ENCODE measurements around the gene SYTL4.
A peak's percentile ranks its signal among the peaks of the same experiment; 100 is the strongest.

The SYTL4 gene

GRCh38 chrX:100695991-100696390 is 35.9 kb downstream of the SYTL4 start:
- peak in 1 of 2 donors; percentile 63 for DNase-seq
- no peak overlapping the region for H3K4me2 ChIP-seq (ENCODE audit: low read length)
- H3K23ac ChIP-seq (ENCODE audit: low read length), result no peak overlapping the region
- no peaks in the 10 kb centered on the region for H3K9me3 ChIP-seq (ENCODE audit: insufficient read depth, low read depth, low read length)
- H4K12ac ChIP-seq (ENCODE audit: low read depth, low read length), result no peak overlapping the region
- no peaks in the 10 kb centered on the region for H3K4me1 ChIP-seq (ENCODE audit: control insufficient read depth in 1 of 2, insufficient read depth in 2 of 2, low read length in 2 of 2)
- H3K14ac ChIP-seq (ENCODE audit: low read length), result no peak overlapping the region
- no peaks in the 10 kb centered on the region for H3K36me3 ChIP-seq (ENCODE audit: control insufficient read depth in 1 of 2, insufficient read depth in 2 of 2, low read length in 2 of 2)
- no peak overlapping the region for H2BK5ac ChIP-seq (ENCODE audit: low read depth, low read length, poor library complexity)
- no peak overlapping the region for H2BK12ac ChIP-seq (ENCODE audit: low read length)
- WGBS (ENCODE audit: extremely low coverage, insufficient coverage, insufficient read length), result no CpG with 5 or more reads among the region's 4 CpGs
- H3K9ac ChIP-seq (ENCODE audit: low read length), result no peak overlapping the region
- H3K18ac ChIP-seq (ENCODE audit: low read length), result no peak overlapping the region
- no peak overlapping the region for H4K91ac ChIP-seq (ENCODE audit: low read depth, low read length)
- H3K79me1 ChIP-seq (ENCODE audit: low read length), result no peaks in the 10 kb centered on the region
- H2AFZ ChIP-seq (ENCODE audit: insufficient read depth, low read length, poor library complexity), result no peak overlapping the region
- no peak overlapping the region for H2BK120ac ChIP-seq (ENCODE audit: insufficient read depth, low read length, poor library complexity)
- no peaks in the 10 kb centered on the region for H3K79me2 ChIP-seq (ENCODE audit: control insufficient read depth, insufficient read depth, low read length, poor library complexity)
- no peak overlapping the region for H3K4ac ChIP-seq (ENCODE audit: low read depth, low read length)
- H2AK5ac ChIP-seq (ENCODE audit: low read length), result no peak overlapping the region
- H4K8ac ChIP-seq (ENCODE audit: low read depth, low read length), result no peak overlapping the region
- H3K27ac ChIP-seq (ENCODE audit: low read depth, low read length), result no peak overlapping the region
- H3K27me3 ChIP-seq (ENCODE audit: insufficient read depth, low read length), result no peaks in the 10 kb centered on the region
- no peak overlapping the region for H3K4me3 ChIP-seq (ENCODE audit: low read depth, low read length)

- WGBS (ENCODE audit: extremely low coverage, insufficient coverage, insufficient read length), result no CpG with 5 or more reads among the region's 2 CpGs
- Histone ChIP-seq H2BK12ac (ENCODE audit: low read length) (no peak overlapping the region), H3K18ac (ENCODE audit: low read length) (no peak overlapping the region)
Observed at GRCh38 chrX:100695302-100695701, 36.6 kb downstream of the SYTL4 start.

GRCh38 chrX:100687546-100687945 is 44.4 kb downstream of the SYTL4 start:
- H3K36me3 ChIP-seq (ENCODE audit: control insufficient read depth in 1 of 2, insufficient read depth in 2 of 2, low read length in 2 of 2), result no peaks in the 10 kb centered on the region
- H2AK5ac ChIP-seq (ENCODE audit: low read length), result no peak overlapping the region
- H3K4me3 ChIP-seq (ENCODE audit: low read depth, low read length), result no peak overlapping the region
- H3K9me3 ChIP-seq (ENCODE audit: insufficient read depth, low read depth, low read length), result no peaks in the 10 kb centered on the region
- H3K4me2 ChIP-seq (ENCODE audit: low read length), result no peak overlapping the region
- no peak overlapping the region for H4K91ac ChIP-seq (ENCODE audit: low read depth, low read length)
- H2BK120ac ChIP-seq (ENCODE audit: insufficient read depth, low read length, poor library complexity), result no peak overlapping the region
- H3K4ac ChIP-seq (ENCODE audit: low read depth, low read length), result no peak overlapping the region
- H3K79me1 ChIP-seq (ENCODE audit: low read length), result no peaks in the 10 kb centered on the region
- DNase-seq, result no peak
- no peak overlapping the region for H3K27ac ChIP-seq (ENCODE audit: low read depth, low read length)
- H3K27me3 ChIP-seq (ENCODE audit: insufficient read depth, low read length), result no peaks in the 10 kb centered on the region
- H3K18ac ChIP-seq (ENCODE audit: low read length), result no peak overlapping the region
- H3K79me2 ChIP-seq (ENCODE audit: control insufficient read depth, insufficient read depth, low read length, poor library complexity), result no peaks in the 10 kb centered on the region
- H4K8ac ChIP-seq (ENCODE audit: low read depth, low read length), result no peak overlapping the region
- H2BK12ac ChIP-seq (ENCODE audit: low read length), result no peak overlapping the region
- WGBS (ENCODE audit: extremely low coverage, insufficient coverage, insufficient read length), result no CpG with 5 or more reads among the region's 2 CpGs
- H3K4me1 ChIP-seq (ENCODE audit: control insufficient read depth in 1 of 2, insufficient read depth in 2 of 2, low read length in 2 of 2), result no peaks in the 10 kb centered on the region
- H2AFZ ChIP-seq (ENCODE audit: insufficient read depth, low read length, poor library complexity), result no peak overlapping the region
- H2BK5ac ChIP-seq (ENCODE audit: low read depth, low read length, poor library complexity), result no peak overlapping the region
- H3K14ac ChIP-seq (ENCODE audit: low read length), result no peak overlapping the region
- H3K23ac ChIP-seq (ENCODE audit: low read length), result no peak overlapping the region
- H4K12ac ChIP-seq (ENCODE audit: low read depth, low read length), result no peak overlapping the region
- no peak overlapping the region for H3K9ac ChIP-seq (ENCODE audit: low read length)

More at GRCh38 chrX:100695302-100695701, 36.6 kb downstream of the SYTL4 start:
- Histone ChIP-seq H3K4ac (ENCODE audit: low read depth, low read length) (no peak overlapping the region), H4K8ac (ENCODE audit: low read depth, low read length) (no peak overlapping the region), H2BK120ac (ENCODE audit: insufficient read depth, low read length, poor library complexity) (no peak overlapping the region), H3K27me3 (ENCODE audit: insufficient read depth, low read length) (no peaks in the 10 kb centered on the region), H2BK5ac (ENCODE audit: low read depth, low read length, poor library complexity) (no peak overlapping the region), H3K79me1 (ENCODE audit: low read length) (no peaks in the 10 kb centered on the region), H2AK5ac (ENCODE audit: low read length) (no peak overlapping the region), H3K27ac (ENCODE audit: low read depth, low read length) (no peak overlapping the region), H3K4me1 (ENCODE audit: control insufficient read depth in 1 of 2, insufficient read depth in 2 of 2, low read length in 2 of 2) (no peaks in the 10 kb centered on the region), H2AFZ (ENCODE audit: insufficient read depth, low read length, poor library complexity) (no peak overlapping the region), H3K14ac (ENCODE audit: low read length) (no peak overlapping the region), H4K91ac (ENCODE audit: low read depth, low read length) (no peak overlapping the region), H3K36me3 (ENCODE audit: control insufficient read depth in 1 of 2, insufficient read depth in 2 of 2, low read length in 2 of 2) (no peaks in the 10 kb centered on the region), H3K9me3 (ENCODE audit: insufficient read depth, low read depth, low read length) (no peaks in the 10 kb centered on the region), H3K9ac (ENCODE audit: low read length) (no peak overlapping the region), H3K23ac (ENCODE audit: low read length) (no peak overlapping the region), H3K4me3 (ENCODE audit: low read depth, low read length) (no peak overlapping the region), H3K4me2 (ENCODE audit: low read length) (no peak overlapping the region), H4K12ac (ENCODE audit: low read depth, low read length) (no peak overlapping the region), H3K79me2 (ENCODE audit: control insufficient read depth, insufficient read depth, low read length, poor library complexity) (no peaks in the 10 kb centered on the region)
- DNase-seq, result peak in 1 of 2 donors; percentile 17

- Histone ChIP-seq H3K9me3 (ENCODE audit: insufficient read depth, low read depth, low read length) (no peaks in the 10 kb centered on the region), H3K4me1 (ENCODE audit: control insufficient read depth in 1 of 2, insufficient read depth in 2 of 2, low read length in 2 of 2) (no peaks in the 10 kb centered on the region), H3K4me3 (ENCODE audit: low read depth, low read length) (no peak overlapping the region), H2AFZ (ENCODE audit: insufficient read depth, low read length, poor library complexity) (no peak overlapping the region), H2BK12ac (ENCODE audit: low read length) (no peak overlapping the region), H3K18ac (ENCODE audit: low read length) (no peak overlapping the region), H4K91ac (ENCODE audit: low read depth, low read length) (no peak overlapping the region), H3K4ac (ENCODE audit: low read depth, low read length) (no peak overlapping the region), H3K9ac (ENCODE audit: low read length) (no peak overlapping the region), H3K27me3 (ENCODE audit: insufficient read depth, low read length) (no peaks in the 10 kb centered on the region), H2AK5ac (ENCODE audit: low read length) (no peak overlapping the region), H3K14ac (ENCODE audit: low read length) (no peak overlapping the region), H3K23ac (ENCODE audit: low read length) (no peak overlapping the region), H4K8ac (ENCODE audit: low read depth, low read length) (no peak overlapping the region), H2BK120ac (ENCODE audit: insufficient read depth, low read length, poor library complexity) (no peak overlapping the region), H2BK5ac (ENCODE audit: low read depth, low read length, poor library complexity) (no peak overlapping the region), H3K79me1 (ENCODE audit: low read length) (no peaks in the 10 kb centered on the region), H3K36me3 (ENCODE audit: control insufficient read depth in 1 of 2, insufficient read depth in 2 of 2, low read length in 2 of 2) (no peaks in the 10 kb centered on the region), H3K79me2 (ENCODE audit: control insufficient read depth, insufficient read depth, low read length, poor library complexity) (no peaks in the 10 kb centered on the region), H3K4me2 (ENCODE audit: low read length) (no peak overlapping the region), H3K27ac (ENCODE audit: low read depth, low read length) (no peak overlapping the region), H4K12ac (ENCODE audit: low read depth, low read length) (no peak overlapping the region)
- DNase-seq, result no peak
- no CpG with 5 or more reads among the region's 6 CpGs for WGBS (ENCODE audit: extremely low coverage, insufficient coverage, insufficient read length)
Observed at GRCh38 chrX:100687128-100687527, 44.8 kb downstream of the SYTL4 start.

Data from trophoblast cell (in vitro differentiated cells and primary cell).